Cortex of kidney (tissue), 1 donor: ENCODE measurements around the gene CBFA2T3.
"Not testable (repeated sequence)": the region's sequence is repeated elsewhere in the genome, so short reads cannot be mapped to it uniquely, and the experiment has no call there.

ENCODE experiments used
- DNase-seq: peaks from one replicate; lab custom pipeline; 2025; lab: John Stamatoyannopoulos, UW

The CBFA2T3 gene

GRCh38 chr16:88906535-88907105 lies 70.4 kb downstream of the CBFA2T3 start:
- DNase-seq, result no peak

- no peak for DNase-seq
These were observed 71.0 kb downstream of the CBFA2T3 start for GRCh38 chr16:88906020-88906419.

- no peak for DNase-seq
These were observed 71.4 kb downstream of the CBFA2T3 start for GRCh38 chr16:88905563-88905962.

GRCh38 chr16:88904676-88905365 lies 72.2 kb downstream of the CBFA2T3 start:
- DNase-seq, result no peak

- no peak for DNase-seq
These were observed 73.7 kb downstream of the CBFA2T3 start for GRCh38 chr16:88903267-88903666.

- DNase-seq, result no peak
These were observed 74.3 kb downstream of the CBFA2T3 start for GRCh38 chr16:88902744-88903143.

GRCh38 chr16:88901718-88902337 lies 75.2 kb downstream of the CBFA2T3 start:
- no peak for DNase-seq

- no peak for DNase-seq
These were observed 76.3 kb downstream of the CBFA2T3 start for GRCh38 chr16:88900662-88901052.

GRCh38 chr16:88899901-88900661 lies 76.9 kb downstream of the CBFA2T3 start:
- DNase-seq, result no peak

- no peak for DNase-seq
These were observed 79.1 kb downstream of the CBFA2T3 start for GRCh38 chr16:88897696-88898425.

- DNase-seq, result no peak
These were observed 80.6 kb downstream of the CBFA2T3 start for GRCh38 chr16:88896238-88897070.

GRCh38 chr16:88895335-88895734 lies 81.7 kb downstream of the CBFA2T3 start:
- DNase-seq, result no peak

- DNase-seq, result no peak
These were observed 82.2 kb downstream of the CBFA2T3 start for GRCh38 chr16:88894681-88895300.

GRCh38 chr16:88894266-88894665 lies 82.7 kb downstream of the CBFA2T3 start:
- not testable (repeated sequence) for DNase-seq

GRCh38 chr16:88893127-88893968 lies 83.7 kb downstream of the CBFA2T3 start:
- no peak for DNase-seq

- DNase-seq, result no peak
These were observed 84.9 kb downstream of the CBFA2T3 start for GRCh38 chr16:88892065-88892464.

- DNase-seq, result no peak
These were observed 85.9 kb downstream of the CBFA2T3 start for GRCh38 chr16:88891083-88891482.

- not testable (repeated sequence) for DNase-seq
These were observed 87.2 kb downstream of the CBFA2T3 start for GRCh38 chr16:88889702-88890352.
